Naive thymus-derived CD4-positive, alpha-beta T cell (primary cell): ENCODE data around the gene GUCA2B. TPM values are rescaled to one million over a fixed set of nuclear protein-coding genes. Genes with fewer than 3 reads are reported as not detected.

Experiments used
- ATAC-seq: fragments of 150-1000 bp; cut with Tn5 transposase; 2 replicates; pipeline ENCODE4 v1.10.0; 2021; ENCODE audit warnings: mild to moderate bottlenecking, moderate library complexity
- CTCF ChIA-PET: fragments of 350-600 bp; sonication (Branson Sonifier 250); formaldehyde crosslinking; loops from one replicate; lab custom pipeline; 2021; ENCODE audit warnings: antibody characterized with exemption; lab: Charles Lee
- POLR2A ChIA-PET: fragments of 350-600 bp; sonication (Branson Sonifier 250); formaldehyde crosslinking; loops from one replicate; lab custom pipeline; 2021; ENCODE audit warnings: antibody characterized with exemption, inconsistent platforms; lab: Charles Lee
- DNase-seq, 9 donors: peaks; one replicate each; pipeline versions ENCODE4 v3.0.0 to v3.0.0-alpha.2; 2020 to 2022; ENCODE audit warnings: mixed read lengths in 1 of 9
- H3K27ac ChIP-seq: one replicate; pipeline ENCODE4 v1.7.0; 2013; ENCODE audit warnings: mild to moderate bottlenecking, low read depth, low read length, moderate library complexity
- H3K27me3 ChIP-seq, 2 donors: one replicate each; pipeline ENCODE4 v1.7.0; 2013; ENCODE audit warnings: low read length in 2 of 2, mild to moderate bottlenecking in 2 of 2, moderate library complexity in 2 of 2; ENCODE audit not compliant: control insufficient read depth in 2 of 2, insufficient read depth in 2 of 2
- H3K36me3 ChIP-seq, 3 experiments: 1 replicate in 2 of 3; 2 replicates in 1 of 3; pipeline ENCODE4 v1.7.0; 2013; ENCODE audit warnings: low read length in 3 of 3, mild to moderate bottlenecking in 3 of 3, moderate library complexity in 1 of 3; ENCODE audit not compliant: insufficient read depth in 3 of 3, control insufficient read depth in 2 of 3
- H3K4me1 ChIP-seq, 2 donors: one replicate each; pipeline ENCODE4 v1.7.0; 2013; ENCODE audit warnings: low read length in 2 of 2, mild to moderate bottlenecking in 2 of 2, moderate library complexity in 1 of 2; ENCODE audit not compliant: control insufficient read depth in 2 of 2, insufficient read depth in 2 of 2
- H3K4me3 ChIP-seq: 2 replicates; pipeline ENCODE4 v1.7.0; 2013; ENCODE audit warnings: mild to moderate bottlenecking, low read length
- H3K9me3 ChIP-seq, 3 experiments: 1 replicate in 2 of 3; 2 replicates in 1 of 3; pipeline ENCODE4 v1.7.0; 2013; ENCODE audit warnings: low read length in 3 of 3; ENCODE audit not compliant: control insufficient read depth in 2 of 3
- H3K27ac Mint-ChIP-seq, 9 donors: one replicate each; pipeline ENCODE4 v1.8.0; 2020 to 2022; ENCODE audit warnings: mixed read lengths in 9 of 9, mild to moderate bottlenecking in 8 of 9, moderate library complexity in 5 of 9, inconsistent platforms in 2 of 9
- H3K27me3 Mint-ChIP-seq, 5 donors: one replicate each; pipeline ENCODE4 v1.8.0; 2021 to 2022; ENCODE audit warnings: mixed read lengths in 5 of 5, mild to moderate bottlenecking in 1 of 5
- H3K36me3 Mint-ChIP-seq, 5 donors: one replicate each; pipeline ENCODE4 v1.8.0; 2020 to 2022; ENCODE audit warnings: mixed read lengths in 5 of 5, mild to moderate bottlenecking in 3 of 5, inconsistent platforms in 1 of 5
- H3K4me1 Mint-ChIP-seq, 7 donors: one replicate each; pipeline ENCODE4 v1.8.0; 2020 to 2022; ENCODE audit warnings: mixed read lengths in 7 of 7, mild to moderate bottlenecking in 3 of 7, inconsistent platforms in 1 of 7
- H3K4me3 Mint-ChIP-seq, 10 donors: one replicate each; pipeline ENCODE4 v1.8.0; 2020 to 2022; ENCODE audit warnings: mild to moderate bottlenecking in 10 of 10, mixed read lengths in 10 of 10, moderate library complexity in 6 of 10, inconsistent platforms in 2 of 10
- H3K9me3 Mint-ChIP-seq, 11 donors: one replicate each; pipeline ENCODE4 v1.8.0; 2020 to 2022; ENCODE audit warnings: mixed read lengths in 11 of 11, mild to moderate bottlenecking in 4 of 11, inconsistent platforms in 1 of 11, moderate library complexity in 1 of 11
- intact Hi-C, 2 donors: fragments of 100-400 bp; cut with micrococcal nuclease; formaldehyde crosslinking; loops; one replicate each; pipeline ENCODE4 v1.15.1; 2023
- polyA plus RNA-seq, 2 donors: library from polyadenylated mRNA; unstranded; fragments of 300-500 nt; fragmentation: Illumina TruSeq; gene quantifications; one replicate each; pipeline ENCODE4 v1.2.3, GENCODE V29; 2021
- total RNA-seq, 6 experiments: library from RNA in 5 of 6; stranded (reverse) in 5 of 6; gene quantifications; 1 replicate in 5 of 6; 2 replicates in 1 of 6; pipeline ENCODE4 v1.2.3 and lab custom pipeline; 2021 to 2026

The GUCA2B gene
- total and polyA plus RNA-seq, 7 experiments from 2014 or later = not detected

DNA sequence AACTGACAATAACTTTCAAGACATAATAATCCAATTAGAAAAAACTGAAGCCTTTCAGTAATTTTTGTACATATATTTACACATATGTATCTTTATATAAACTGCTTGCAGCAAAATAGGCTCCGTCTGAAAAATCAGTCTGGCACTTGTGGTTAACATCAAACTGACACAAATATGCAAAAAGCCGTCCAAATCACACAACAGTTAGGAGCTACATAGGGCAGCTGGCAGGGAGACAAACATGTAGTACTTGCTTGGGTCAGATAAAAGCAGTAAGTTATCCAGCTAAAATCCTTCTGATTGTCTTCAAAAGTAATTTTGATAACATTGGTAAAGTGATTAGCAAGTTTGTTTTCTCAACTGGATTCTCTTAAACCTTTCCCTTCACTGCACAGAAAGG lies 26.1 kb downstream of the GUCA2B start:
- peaks cover 0 to 12% (median 4%) of the 10 kb centered on the region in 5 donors for H3K36me3 Mint-ChIP-seq
- no peaks in the 10 kb centered on the region for H3K27me3 Mint-ChIP-seq
- Histone ChIP-seq H3K4me1 (no peaks in the 10 kb centered on the region), H3K27ac (no peak overlapping the region), H3K36me3 (peaks cover 5 to 33% (median 8%) of the 10 kb centered on the region in 3 experiments), H3K27me3 (no peaks in the 10 kb centered on the region), H3K4me3 (no peak overlapping the region), H3K9me3 (no peaks in the 10 kb centered on the region)
- ATAC-seq = no peak
- CTCF ChIA-PET = interaction anchor here (1.9 kb wide), 1 partner anchor 60 kb away, joined by 4 read pairs; no protein-coding TSS in a partner anchor
- H3K9me3 Mint-ChIP-seq = no peaks in the 10 kb centered on the region
- DNase-seq = no peak
- POLR2A ChIA-PET = no interaction called here
- H3K27ac Mint-ChIP-seq = peak overlapping the region in 2 of 9 donors; percentile 37 to 56
- H3K4me3 Mint-ChIP-seq = no peak overlapping the region
- intact Hi-C loops = loop anchor here (5.0 to 10.0 kb wide), 3 partner anchors 153 to 566 kb away; partner anchors contain the start of genes CLDN19 (in 1 of the 2), PPCS (in 1 of the 2) and ZMYND12 (in 1 of the 2)
- H3K4me1 Mint-ChIP-seq = peaks cover 0 to 3% (median 0%) of the 10 kb centered on the region in 7 donors

DNA sequence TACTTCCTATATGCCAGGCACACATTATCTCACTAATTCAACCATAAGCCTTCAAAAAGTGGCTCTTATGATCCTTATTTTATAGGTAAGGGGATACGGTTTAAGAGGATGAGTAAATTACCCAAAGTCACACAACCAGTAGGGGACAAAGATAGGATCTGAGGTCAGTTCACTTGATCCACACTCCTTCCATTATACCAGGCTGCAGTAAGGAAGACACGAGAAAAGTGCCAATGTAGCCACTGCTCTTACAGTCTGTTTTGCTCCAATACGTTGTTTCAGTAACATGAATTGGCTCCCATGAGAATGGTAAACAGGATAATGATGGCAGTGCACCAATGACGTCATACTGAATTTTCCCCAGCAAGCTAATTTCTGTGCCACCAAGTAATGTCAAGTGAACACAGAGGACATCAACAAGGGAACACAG lies 26.7 kb downstream of the GUCA2B start:
- Histone ChIP-seq H3K4me1 (no peaks in the 10 kb centered on the region), H3K27ac (no peak overlapping the region), H3K36me3 (peaks cover 5 to 39% (median 8%) of the 10 kb centered on the region in 3 experiments), H3K27me3 (no peaks in the 10 kb centered on the region), H3K9me3 (no peaks in the 10 kb centered on the region), H3K4me3 (no peak overlapping the region)
- Mint-ChIP-seq H3K27ac (peak overlapping the region in 5 of 9 donors; percentile 4 to 56 (median 29)), H3K4me3 (no peak overlapping the region), H3K4me1 (peaks cover 0 to 3% (median 0%) of the 10 kb centered on the region in 7 donors), H3K9me3 (no peaks in the 10 kb centered on the region), H3K36me3 (peaks cover 0 to 17% (median 6%) of the 10 kb centered on the region in 5 donors), H3K27me3 (no peaks in the 10 kb centered on the region)
- DNase-seq (no peak), ATAC-seq (no peak)
- CTCF ChIA-PET = interaction anchor here (1.9 kb wide), 1 partner anchor 61 kb away, joined by 4 read pairs; no protein-coding TSS in a partner anchor
- intact Hi-C loops = loop anchor here (5.0 to 10.0 kb wide), 3 partner anchors 152 to 565 kb away; partner anchors contain the start of genes CLDN19 (in 1 of the 2), PPCS (in 1 of the 2) and ZMYND12 (in 1 of the 2)
- POLR2A ChIA-PET = no interaction called here

DNA sequence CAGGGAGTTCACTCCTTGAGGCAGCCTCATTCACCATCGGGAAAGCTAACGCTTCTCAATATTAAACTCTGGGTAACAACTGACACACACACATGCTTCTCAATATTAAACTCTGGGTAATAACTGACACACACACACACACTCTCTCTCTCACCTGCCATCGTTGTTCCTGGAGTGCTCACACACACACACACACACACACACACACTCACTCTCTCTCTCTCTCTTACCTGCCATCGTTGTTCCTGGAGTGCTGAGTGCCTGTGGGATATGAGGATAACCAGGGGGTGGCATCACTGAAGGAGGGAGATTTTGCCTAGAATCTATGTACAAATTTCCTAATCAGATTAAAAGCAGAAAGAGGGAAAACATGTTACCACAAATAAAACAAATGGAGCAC lies 28.5 kb downstream of the GUCA2B start:
- Histone ChIP-seq H3K36me3 (peaks cover 5 to 48% (median 12%) of the 10 kb centered on the region in 3 experiments), H3K27me3 (no peaks in the 10 kb centered on the region), H3K27ac (no peak overlapping the region), H3K4me1 (no peaks in the 10 kb centered on the region), H3K4me3 (no peak overlapping the region), H3K9me3 (no peaks in the 10 kb centered on the region)
- intact Hi-C loops = no loop called here
- H3K36me3 Mint-ChIP-seq = peaks cover 6 to 24% (median 12%) of the 10 kb centered on the region in 5 donors
- H3K27ac Mint-ChIP-seq = peak overlapping the region in 5 of 9 donors; percentile 14 to 61 (median 42)
- H3K9me3 Mint-ChIP-seq = no peaks in the 10 kb centered on the region
- no peak overlapping the region for H3K4me3 Mint-ChIP-seq
- ChIA-PET POLR2A (no interaction called here), CTCF (no interaction called here)
- no peak for ATAC-seq
- DNase-seq = no peak
- H3K4me1 Mint-ChIP-seq = peaks cover 0 to 3% (median 0%) of the 10 kb centered on the region in 7 donors
- H3K27me3 Mint-ChIP-seq = no peaks in the 10 kb centered on the region

DNA sequence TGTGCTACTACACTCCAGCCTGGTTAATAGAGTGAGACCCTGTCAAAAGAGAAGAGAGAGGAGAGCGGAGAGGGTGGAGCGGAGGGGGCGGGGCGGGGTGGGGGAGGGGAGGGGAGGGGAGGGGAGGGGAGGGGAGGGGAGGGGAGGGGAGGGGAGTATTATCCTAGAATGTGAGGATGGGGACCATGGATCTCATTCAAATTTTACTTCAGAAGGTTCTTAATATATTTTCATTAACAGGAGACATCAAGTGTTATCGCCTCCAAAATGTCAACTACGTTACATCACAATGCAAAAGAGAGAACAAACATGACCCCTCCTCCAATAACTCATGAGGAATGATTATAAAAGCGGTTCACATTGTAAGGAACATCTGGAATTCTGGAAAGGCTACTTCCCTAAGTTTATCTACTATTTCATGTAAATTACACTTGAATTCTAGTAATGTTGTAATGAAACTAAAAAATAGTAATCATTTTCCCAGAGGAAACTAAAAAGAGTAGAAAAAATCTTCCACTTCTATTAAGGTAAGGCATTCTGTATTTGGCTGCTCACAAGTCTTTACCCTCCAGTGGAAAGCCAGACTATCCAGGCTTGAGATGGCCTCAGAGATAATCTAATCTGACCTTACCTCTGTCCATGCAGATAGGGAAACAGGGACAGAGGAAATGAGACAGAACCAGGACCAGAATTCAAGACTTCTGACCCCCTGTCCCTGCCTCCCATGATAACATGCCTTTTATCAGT lies 30.2 kb downstream of the GUCA2B start:
- Mint-ChIP-seq H3K27ac (peak overlapping the region in 1 of 9 donors; percentile 45), H3K4me3 (no peak overlapping the region), H3K4me1 (peaks cover 0 to 3% (median 0%) of the 10 kb centered on the region in 7 donors), H3K27me3 (no peaks in the 10 kb centered on the region), H3K36me3 (peaks cover 11 to 36% (median 22%) of the 10 kb centered on the region in 5 donors), H3K9me3 (no peaks in the 10 kb centered on the region)
- H3K9me3 ChIP-seq = no peaks in the 10 kb centered on the region
- DNase-seq = no peak
- ChIA-PET POLR2A (no interaction called here), CTCF (no interaction called here)
- H3K36me3 ChIP-seq = peaks cover 10 to 49% (median 12%) of the 10 kb centered on the region in 3 experiments
- no peaks in the 10 kb centered on the region for H3K4me1 ChIP-seq
- no peaks in the 10 kb centered on the region for H3K27me3 ChIP-seq
- intact Hi-C loops = no loop called here
- H3K27ac ChIP-seq = no peak overlapping the region
- no peak overlapping the region for H3K4me3 ChIP-seq
- no peak for ATAC-seq

DNA sequence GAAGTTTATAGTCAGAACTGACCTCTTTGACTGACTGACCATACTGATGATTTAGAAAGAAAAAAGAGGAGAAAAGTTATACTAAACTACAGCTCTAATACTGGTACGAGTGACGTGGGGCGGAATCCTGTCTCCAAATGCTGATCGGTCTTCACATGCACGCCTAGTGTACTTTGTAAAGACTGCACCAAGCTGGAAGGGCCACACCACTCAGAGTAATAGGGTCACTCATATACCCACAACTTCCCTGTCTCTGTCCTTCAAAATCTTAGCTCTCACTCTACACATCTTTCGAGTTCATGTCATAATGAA lies 30.7 kb downstream of the GUCA2B start:
- peak overlapping the region in 1 of 9 donors; percentile 45 for H3K27ac Mint-ChIP-seq

DNA sequence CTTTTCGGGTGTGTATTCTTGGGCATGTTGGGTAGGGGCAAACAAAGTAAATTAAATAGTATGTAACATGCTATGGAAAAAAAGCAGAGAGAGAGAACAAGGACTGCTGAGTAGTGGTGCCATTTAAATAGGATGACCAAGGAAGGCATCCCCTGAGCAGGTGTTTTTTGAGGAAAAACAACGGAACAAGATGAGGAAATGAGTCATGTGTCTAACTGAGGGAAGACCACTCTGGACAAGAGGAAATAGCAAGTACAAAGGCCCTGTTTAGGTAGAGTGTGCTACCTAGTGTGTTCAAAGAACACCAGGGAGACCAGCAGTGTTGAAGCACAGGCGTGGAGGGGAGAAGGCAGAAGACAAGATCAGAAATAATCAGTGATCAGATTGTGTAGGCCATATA lies 31.4 kb downstream of the GUCA2B start:
- DNase-seq (no peak), ATAC-seq (no peak)
- peaks cover 4 to 55% (median 17%) of the 10 kb centered on the region in 3 experiments for H3K36me3 ChIP-seq
- Mint-ChIP-seq H3K4me3 (no peak overlapping the region), H3K36me3 (peaks cover 14 to 44% (median 22%) of the 10 kb centered on the region in 5 donors), H3K27ac (peak overlapping the region in 3 of 9 donors; percentile 14 to 52 (median 35)), H3K9me3 (no peaks in the 10 kb centered on the region), H3K27me3 (no peaks in the 10 kb centered on the region), H3K4me1 (peaks cover 0 to 3% (median 0%) of the 10 kb centered on the region in 7 donors)
- intact Hi-C loops = no loop called here
- H3K27ac ChIP-seq = no peak overlapping the region
- no peaks in the 10 kb centered on the region for H3K4me1 ChIP-seq
- POLR2A ChIA-PET = no interaction called here
- H3K4me3 ChIP-seq = no peak overlapping the region
- H3K27me3 ChIP-seq = no peaks in the 10 kb centered on the region
- CTCF ChIA-PET = interaction anchor here (0.6 kb wide), 1 partner anchor 387 kb away, joined by 3 read pairs; no protein-coding TSS in a partner anchor
- no peaks in the 10 kb centered on the region for H3K9me3 ChIP-seq

More for the DNA sequence above, 30.7 kb downstream of the GUCA2B start:
- H3K36me3 Mint-ChIP-seq = peaks cover 11 to 39% (median 22%) of the 10 kb centered on the region in 5 donors
- CTCF ChIA-PET = no interaction called here
- no peak for DNase-seq
- H3K27me3 ChIP-seq = no peaks in the 10 kb centered on the region
- no peak overlapping the region for H3K4me3 ChIP-seq
- no peaks in the 10 kb centered on the region for H3K9me3 ChIP-seq
- H3K27me3 Mint-ChIP-seq = no peaks in the 10 kb centered on the region
- H3K4me3 Mint-ChIP-seq = no peak overlapping the region
- no peak for ATAC-seq
- POLR2A ChIA-PET = no interaction called here
- H3K36me3 ChIP-seq = peaks cover 11 to 49% (median 15%) of the 10 kb centered on the region in 3 experiments
- H3K27ac ChIP-seq = no peak overlapping the region
- H3K4me1 ChIP-seq = no peaks in the 10 kb centered on the region
- intact Hi-C loops = no loop called here
- H3K4me1 Mint-ChIP-seq = peaks cover 0 to 3% (median 0%) of the 10 kb centered on the region in 7 donors
- H3K9me3 Mint-ChIP-seq = no peaks in the 10 kb centered on the region
